GM21526 (cell line): Measurements from ENCODE around the gene KREMEN1.

Experiments
- ATAC-seq: cut with Tn5 transposase; IDR thresholded peaks from one replicate; pipeline ENCODE4 v1.9.1; 2021; ENCODE audit warnings: moderate library complexity; ENCODE audit not compliant: unreplicated experiment, low FRiP score

The KREMEN1 gene

DNA sequence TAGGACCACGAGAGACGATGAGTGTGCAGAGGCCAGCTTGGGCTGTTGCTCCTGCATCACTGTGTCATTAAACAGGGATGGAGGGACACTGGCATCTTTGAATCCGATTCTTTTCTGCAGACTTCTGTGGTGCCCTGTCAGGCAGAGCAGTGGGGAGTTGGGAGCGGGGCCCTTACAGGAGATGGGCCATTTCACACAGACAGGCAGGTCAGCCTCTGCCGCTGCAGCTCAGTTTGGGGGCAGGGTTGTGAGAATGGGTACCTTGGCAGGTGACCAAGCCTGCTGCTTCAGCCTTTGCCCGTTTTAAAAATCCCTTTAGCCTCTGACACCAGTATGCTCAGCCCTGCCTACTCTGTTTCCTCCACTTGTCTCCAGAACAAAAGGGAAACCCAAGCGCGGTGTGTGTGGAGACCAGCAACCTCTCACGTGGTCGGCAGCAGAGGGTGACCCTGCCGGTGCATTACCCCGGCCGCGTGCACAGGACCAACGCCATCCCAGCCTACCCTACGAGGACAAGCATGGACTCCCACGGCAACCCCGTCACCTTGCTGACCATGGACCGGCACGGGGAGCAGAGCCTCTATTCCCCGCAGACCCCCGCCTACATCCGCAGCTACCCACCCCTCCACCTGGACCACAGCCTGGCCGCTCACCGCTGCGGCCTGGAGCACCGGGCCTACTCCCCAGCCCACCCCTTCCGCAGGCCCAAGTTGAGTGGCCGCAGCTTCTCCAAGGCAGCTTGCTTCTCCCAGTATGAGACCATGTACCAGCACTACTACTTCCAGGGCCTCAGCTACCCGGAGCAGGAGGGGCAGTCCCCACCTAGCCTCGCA lies 23.8 kb upstream of the KREMEN1 start:
- no peak for ATAC-seq

DNA sequence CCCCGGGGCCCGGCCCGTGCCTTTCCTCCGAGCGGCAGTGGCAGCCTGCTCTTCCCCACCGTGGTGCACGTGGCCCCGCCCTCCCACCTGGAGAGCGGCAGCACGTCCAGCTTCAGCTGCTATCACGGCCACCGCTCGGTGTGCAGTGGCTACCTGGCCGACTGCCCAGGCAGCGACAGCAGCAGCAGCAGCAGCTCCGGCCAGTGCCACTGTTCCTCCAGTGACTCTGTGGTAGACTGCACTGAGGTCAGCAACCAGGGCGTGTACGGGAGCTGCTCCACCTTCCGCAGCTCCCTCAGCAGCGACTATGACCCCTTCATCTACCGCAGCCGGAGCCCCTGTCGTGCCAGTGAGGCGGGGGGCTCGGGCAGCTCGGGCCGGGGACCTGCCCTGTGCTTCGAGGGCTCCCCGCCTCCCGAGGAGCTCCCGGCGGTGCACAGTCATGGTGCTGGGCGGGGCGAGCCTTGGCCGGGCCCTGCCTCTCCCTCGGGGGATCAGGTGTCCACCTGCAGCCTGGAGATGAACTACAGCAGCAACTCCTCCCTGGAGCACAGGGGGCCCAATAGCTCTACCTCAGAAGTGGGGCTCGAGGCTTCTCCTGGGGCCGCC lies 23.1 kb upstream of the KREMEN1 start:
- no peak for ATAC-seq

DNA sequence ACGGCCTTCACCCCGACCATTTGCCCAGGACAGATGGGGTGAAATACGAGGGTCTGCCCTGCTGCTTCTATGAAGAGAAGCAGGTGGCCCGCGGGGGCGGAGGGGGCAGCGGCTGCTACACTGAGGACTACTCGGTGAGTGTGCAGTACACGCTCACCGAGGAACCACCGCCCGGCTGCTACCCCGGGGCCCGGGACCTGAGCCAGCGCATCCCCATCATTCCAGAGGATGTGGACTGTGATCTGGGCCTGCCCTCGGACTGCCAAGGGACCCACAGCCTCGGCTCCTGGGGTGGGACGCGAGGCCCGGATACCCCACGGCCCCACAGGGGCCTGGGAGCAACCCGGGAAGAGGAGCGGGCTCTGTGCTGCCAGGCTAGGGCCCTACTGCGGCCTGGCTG lies 22.4 kb upstream of the KREMEN1 start:
- no peak for ATAC-seq

DNA sequence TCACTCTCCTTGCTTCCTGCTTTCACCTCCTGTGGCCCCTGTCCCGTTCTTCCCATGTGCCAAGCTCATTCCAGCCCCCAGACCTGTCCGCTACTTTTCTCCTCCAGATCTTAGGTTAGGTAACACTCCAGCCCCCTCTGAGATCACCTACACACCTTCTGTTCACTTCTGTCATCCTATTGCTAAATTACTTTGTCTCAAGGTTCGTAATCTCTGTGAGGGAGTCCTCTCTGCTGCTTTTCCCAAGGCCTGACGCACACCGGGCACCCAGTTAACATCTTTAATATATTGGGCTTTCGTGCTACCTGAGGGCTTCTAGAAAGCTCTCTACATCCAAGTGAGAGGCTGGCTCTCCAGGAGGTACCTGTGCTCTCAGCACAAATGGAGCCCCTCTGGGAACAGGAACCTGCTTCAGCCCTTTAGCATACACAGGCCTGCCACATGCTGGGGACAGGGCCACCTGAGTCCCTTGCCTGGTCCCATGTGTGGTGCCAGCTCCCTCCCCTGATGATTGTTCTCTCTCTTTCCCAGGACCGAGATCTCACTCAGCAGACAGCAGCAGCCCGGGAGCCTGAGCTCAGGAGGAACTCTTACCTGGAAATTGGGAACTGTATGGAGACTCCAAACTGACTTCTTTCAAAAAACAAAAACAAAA lies 19.7 kb upstream of the KREMEN1 start:
- ATAC-seq: no peak

DNA sequence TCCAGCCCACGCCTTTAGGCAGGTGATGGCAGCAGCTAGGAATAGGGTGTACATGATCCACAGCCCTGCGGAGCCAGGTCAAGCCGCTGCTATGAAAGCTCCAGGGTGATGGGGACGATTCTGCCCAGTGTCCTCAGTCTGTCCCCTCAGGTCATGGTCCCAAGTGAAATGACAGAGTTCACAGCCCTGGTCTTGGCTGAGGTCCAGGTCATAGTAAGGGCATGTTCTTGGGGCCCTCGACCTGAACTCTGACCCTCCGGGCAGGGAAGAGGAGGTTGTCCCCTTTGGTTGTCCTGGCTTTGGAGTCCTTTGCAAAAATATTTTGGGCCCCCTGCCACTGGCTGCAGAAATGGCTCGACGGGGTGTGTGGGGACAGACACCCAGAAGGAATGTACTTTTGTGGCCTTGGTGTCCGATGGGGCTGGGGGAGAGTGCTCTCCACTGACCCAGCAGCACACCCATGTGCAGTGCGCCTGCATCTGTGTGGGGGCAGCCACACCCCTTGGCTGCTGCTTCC lies 18.5 kb upstream of the KREMEN1 start:
- ATAC-seq: no peak

DNA sequence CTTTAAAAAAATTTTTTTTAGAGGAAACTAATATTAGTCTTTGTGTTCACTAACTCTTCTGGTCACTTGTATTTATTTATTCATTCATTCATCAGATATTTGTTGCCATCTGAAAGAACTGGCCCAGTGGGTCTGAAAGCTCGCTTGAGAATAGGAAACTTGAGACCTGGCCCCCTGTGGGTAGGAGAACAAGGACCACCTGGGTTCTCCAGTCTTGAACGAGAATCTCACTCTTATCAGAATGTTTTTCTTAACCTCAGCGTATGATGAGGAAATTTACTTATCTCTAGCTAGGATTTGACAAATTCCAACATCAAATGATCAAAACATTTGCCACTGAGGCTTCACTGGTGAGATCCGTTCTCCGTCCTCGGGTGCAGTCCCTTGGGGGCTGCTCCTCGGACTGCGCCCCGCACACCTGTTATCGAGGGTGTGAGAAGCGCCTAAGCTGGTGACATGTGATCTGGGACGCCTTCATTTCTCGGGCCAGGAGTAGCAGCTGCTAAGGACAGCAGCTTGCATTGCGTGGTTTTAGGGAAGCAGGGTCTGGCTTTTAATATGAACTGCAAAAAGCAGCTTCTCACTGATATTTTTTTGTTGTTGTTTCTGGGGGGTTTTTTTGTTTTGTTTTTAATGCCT lies 17.5 kb upstream of the KREMEN1 start:
- no peak for ATAC-seq

DNA sequence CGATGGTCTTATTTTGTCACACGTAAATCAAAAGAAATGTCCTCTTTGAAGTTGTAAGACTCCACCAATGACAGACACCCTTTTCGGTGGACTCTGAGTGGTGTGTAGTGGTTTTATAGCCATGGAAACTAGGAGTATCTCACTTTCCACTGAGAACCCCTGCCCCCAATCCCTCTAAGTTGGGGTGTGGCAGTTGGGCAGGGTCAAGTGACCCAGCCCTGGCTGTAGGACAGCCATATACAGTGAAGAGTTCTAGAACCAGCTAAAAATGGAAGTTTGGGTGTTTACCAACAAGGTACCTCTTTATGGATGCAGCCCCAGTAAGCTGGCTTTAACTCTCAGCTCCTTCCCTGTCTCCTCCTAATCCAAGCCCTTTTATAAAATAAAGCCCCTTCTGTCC lies 16.4 kb upstream of the KREMEN1 start:
- no peak for ATAC-seq

DNA sequence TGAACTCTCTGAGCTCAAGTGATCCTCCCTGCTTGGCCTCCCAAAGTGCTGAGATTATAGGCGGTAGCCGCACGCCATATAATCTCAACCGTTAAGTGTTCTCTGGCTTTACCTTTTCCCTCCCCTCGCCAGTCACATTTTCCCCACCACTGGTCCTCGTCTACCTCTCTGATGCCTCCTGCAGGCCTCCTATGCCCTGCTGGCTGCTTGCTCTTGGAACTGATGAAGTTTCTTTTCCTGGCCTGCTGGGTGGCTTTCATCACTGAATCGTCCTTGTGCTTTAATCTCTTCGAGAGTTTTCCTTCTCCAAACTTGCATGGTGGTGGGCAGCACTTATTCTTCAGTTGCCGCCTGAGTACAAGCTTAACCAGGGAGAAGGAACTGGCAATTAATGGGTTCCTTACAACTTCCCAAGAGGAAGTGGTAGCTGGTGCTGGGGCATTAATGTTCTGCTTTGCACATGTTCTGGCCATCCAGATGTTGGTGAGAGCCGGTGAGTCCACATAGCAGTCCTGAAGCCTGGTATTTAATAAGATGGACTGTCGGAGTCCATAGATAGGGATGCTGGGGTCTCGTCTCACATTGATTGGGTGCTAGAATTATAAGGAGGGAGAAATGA lies 12.5 kb upstream of the KREMEN1 start:
- ATAC-seq: no peak

DNA sequence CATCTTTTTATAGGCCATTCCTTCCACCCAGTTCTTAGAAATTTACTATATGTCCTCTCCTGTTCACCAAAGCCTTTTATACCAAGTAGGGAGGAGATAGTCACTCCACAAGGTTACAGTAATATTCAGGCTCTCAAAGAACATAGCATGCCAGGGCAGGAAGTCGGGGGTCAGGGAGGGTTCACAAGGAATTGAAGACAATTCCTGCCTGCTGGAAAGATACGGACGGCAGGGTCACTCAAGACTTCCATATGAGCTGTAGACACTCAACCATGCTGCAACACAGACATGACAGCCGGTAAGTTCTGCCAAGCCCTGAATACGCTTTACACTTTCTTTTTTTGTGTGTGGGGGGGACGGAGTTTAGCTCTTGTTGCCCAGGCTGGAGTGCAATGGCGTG lies 11.9 kb upstream of the KREMEN1 start:
- no peak for ATAC-seq

DNA sequence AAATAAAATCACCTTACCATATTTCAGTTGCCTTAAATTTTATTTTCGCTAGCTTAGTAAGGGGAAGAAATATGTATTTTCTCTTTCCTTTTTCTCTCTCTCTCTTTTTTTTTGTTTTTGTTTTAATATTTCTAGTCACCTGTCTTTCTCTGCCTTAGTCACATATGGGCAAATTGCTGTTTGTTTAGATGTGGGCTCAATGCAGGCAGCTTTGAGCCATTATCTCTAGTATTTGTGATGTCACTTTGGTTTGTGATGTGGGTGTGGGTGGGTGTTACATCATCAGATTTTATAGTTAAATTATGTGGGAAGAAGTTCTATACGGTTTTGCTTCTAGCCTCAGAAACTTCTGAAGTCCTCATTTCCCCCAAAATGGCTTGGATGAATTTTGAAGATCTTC lies 11.1 kb upstream of the KREMEN1 start, which contains the start of gene C22orf31:
Gene C22orf31 (minus strand): TSS at position 59 of the 400 bp plus-strand sequence. CDS start 39 bp downstream, at position 20.
- ATAC-seq: no peak

DNA sequence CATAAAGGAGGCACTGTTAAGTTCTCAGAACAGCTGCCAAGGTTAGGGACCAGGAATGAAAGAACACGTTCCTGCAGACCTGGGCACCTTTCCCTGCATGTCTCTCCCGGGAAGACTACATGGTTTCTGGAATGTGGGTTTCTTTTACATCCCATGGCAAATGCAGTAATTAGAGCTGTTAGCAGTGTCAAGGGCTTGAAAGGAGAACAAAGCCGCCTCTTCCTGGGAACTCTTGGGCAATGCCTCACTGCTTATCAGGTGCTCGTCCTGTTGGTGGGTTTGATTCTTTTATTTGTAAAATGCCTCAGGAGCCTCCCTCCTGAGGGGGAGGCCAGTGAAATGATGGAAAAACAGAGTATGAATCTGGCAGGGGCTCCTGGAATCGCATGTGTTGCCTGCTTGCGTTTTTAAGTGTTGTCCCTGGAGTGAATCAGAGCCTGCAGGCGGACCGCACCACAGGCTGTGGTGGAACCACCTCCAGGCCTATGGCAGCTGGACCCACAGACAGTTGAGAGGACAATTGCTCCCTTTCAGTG lies 10.5 kb upstream of the KREMEN1 start:
- no peak for ATAC-seq

DNA sequence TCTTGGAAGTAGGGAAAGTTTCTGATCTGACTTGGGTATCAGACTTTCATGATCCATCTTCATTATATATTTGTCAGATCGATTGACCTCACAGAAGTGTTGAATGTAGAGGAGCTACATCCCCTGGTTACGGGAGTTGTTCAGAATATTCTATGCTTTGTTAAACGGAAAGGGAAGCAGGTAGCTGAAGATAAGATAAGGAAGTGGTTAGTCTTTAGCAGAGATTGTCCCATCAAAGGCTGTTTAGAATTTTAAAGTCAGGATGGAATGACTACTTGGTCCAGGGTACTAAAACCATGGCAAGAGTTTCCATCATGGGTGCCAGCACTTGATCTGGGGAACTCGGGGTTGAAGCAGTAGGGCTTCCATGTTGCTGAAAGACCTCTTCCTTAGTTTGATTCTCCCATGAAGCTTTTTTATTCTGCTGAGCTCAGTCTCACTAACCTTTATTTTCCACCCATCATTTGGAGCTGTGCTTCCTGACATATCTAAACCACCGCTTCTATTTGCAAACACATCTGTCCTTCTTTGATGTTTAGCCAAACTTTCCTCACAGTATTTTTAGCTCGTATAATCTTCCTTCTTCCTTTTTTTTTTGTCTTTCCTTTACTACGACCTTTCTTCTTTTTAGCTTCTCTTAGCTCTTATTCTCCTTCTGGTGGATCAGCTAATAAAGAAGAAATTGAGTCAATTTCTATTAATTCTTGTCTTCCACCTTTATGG lies 7.2 kb upstream of the KREMEN1 start:
- no peak for ATAC-seq

DNA sequence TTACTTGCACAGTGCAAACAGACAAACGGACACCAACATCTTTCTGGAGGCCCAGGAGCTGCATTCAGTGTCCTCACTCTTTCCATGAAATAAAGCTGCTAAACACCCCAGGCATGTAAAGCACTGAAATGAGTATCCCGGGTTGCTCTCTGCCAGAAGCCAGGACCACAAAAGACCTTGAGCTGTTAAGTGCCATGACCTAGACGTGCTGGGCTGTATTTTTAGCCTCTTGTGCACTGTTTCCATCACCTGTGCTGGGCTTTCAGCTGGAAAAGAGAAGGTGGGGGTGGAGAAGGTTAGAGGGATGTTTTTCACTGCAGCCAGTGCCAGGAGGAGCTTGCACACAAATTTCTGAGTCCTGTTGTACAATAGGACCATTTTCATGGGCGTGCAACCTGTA lies 3.4 kb upstream of the KREMEN1 start:
- no peak for ATAC-seq

DNA sequence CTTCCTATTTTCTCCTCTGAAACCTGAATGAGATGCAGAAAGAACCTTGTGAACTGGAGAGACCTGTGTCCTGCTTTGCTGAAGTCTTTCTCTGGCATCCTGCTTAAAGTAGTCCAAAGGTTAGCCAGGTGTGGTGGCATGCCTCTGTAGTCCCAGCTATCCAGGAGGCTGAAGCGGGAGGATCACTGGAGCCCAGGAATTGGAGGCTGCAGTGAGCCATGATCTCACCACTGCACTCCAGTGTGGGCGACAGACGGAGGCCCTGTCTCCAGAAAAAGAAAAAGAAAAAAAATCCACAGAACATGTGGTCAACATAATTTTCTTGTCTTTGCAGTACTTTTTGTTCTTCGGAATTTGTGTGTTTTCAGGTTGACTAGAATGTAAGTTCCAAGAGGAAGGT lies 2.3 kb upstream of the KREMEN1 start:
- no peak for ATAC-seq

DNA sequence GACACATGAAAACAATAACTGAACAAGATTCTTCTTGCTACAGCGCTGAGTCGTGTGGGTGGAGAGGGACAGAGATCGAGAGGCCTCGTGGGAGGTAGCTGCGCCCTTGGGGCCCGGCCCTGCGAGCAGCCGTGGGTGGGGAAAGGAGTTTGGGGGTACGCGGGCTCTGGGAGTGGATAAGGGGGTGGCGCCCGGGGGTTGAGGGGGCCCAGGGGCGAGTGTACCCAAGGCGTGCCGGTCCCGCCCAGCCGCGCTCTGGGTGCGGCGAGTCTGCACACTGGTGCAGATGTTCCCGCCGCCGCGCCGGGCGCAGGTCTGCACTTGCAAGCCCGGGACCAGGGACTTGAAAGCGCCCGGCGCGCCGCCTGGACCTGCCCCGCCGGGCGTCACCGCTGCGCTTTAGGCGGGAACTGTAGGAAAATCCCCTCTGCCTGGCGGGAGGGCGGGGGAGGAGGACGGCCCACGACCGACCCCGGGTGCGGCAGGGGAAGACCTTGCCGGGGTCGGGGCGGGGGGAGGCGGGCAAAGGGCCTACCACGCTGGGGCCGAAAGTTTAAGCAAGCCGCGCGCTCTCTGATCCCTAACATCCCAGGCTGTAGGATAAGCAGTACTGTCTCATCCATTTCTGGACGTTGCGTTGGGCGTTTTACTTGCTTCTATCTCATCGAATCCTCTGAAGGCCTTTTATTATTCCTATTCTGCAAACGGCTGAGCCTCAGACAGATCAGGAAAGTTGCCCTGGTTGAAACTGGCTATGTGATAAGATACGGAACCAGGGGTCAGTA lies 1.4 kb upstream of the KREMEN1 start:
- ATAC-seq: no peak

DNA sequence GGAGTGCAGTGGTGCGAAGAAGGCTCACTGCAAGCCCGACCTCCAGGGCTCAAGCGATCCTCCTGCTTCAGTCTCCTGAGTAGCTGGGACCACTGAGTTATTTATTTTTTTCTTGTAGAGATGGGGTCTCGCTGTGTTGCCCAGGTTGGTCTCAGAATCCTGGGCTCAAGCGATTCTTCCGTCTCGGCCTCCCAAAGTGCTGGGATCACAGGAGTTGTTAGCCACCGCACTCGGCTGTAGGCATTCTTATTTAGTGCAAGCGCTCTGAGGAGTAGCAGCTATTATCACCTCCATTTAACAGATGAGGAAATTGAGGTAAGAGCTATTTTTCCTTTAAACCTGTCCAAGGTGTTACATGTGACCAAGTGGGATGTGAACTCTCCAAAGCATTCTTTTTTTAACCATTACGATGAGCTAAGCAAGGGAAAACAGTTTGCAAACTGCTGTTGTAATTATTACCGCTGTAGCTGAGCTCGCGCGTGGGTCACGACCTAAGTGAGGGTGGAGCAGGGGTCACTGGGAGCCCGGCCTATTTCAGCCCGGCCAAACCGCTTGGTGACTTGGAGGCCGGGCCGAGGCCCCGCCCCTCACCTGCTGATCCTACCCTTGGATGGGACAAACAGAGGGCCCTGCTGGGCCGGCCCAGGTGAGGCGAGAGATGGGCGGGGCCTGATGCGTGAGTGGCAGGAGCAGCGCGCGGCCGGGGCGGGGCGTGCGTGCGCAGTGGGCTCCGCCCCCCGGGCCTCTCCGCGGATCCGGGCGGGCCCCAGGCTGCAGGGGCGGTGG lies 449 bp upstream of the KREMEN1 start:
- ATAC-seq: peak; percentile 72

DNA sequence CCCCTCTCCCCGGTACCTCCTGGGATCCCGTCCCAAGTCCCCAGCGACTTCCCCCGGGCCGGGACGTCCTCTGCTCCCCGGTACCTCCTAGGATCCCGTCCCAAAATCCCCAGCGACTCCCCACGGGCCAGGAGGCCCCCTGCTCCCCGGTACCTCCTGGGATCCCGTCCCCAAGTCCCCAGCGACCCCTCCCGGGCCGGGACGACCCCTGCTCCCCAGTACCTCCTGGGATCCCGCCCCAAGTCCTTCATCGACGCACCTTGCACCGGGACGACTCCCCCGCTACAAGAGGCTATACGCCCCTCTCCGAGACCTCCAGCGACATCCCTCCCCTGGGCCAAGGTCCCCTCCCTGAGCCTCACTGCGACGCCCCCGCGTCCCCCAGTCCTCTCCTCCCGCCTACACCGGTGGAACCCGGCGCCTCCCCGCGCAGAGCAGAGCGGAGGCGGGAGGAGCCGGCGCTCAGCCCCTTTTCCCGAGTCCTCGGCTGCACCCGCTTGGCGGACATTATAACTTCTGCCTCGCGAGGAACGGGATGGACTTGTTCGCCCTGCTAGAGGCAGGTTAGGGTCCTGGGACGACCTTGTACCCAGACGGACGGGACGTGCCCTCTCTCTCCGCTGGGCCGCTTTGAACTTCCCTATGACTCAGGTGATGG lies 912 bp downstream of the KREMEN1 start:
- no peak for ATAC-seq
